Stimulated activated naive B cell treated with anti-CD40 and anti-IgM and Interleukin-4, amounts not matched to agents 10 μg/mL and 1 μg/mL and 100 μg/mL, for 72 hours (primary cell): ENCODE data around the gene KIF26A.

Experiments used
- ATAC-seq, 2 donors: fragments of 150-1000 bp; cut with Tn5 transposase; replicated peaks; 2 replicates each; pipeline ENCODE4 v1.10.0; 2021; ENCODE audit warnings: moderate library complexity in 1 of 2
- DNase-seq: peaks from one replicate; pipeline ENCODE4 v3.0.0; 2021
- H3K27ac Mint-ChIP-seq: one replicate; pipeline ENCODE4 v1.8.0; 2022; ENCODE audit warnings: mild to moderate bottlenecking, mixed read lengths
- H3K27me3 Mint-ChIP-seq, 2 donors: one replicate each; pipeline ENCODE4 v1.8.0; 2022; ENCODE audit warnings: mixed read lengths in 2 of 2
- H3K36me3 Mint-ChIP-seq, 2 donors: one replicate each; pipeline ENCODE4 v1.8.0; 2022; ENCODE audit warnings: mixed read lengths in 2 of 2, mild to moderate bottlenecking in 1 of 2
- H3K4me1 Mint-ChIP-seq, 2 donors: one replicate each; pipeline ENCODE4 v1.8.0; 2022; ENCODE audit warnings: mixed read lengths in 2 of 2, mild to moderate bottlenecking in 1 of 2
- H3K4me3 Mint-ChIP-seq, 2 donors: one replicate each; pipeline ENCODE4 v1.8.0; 2022; ENCODE audit warnings: mild to moderate bottlenecking in 2 of 2, mixed read lengths in 2 of 2, moderate library complexity in 1 of 2
- H3K9me3 Mint-ChIP-seq, 2 donors: one replicate each; pipeline ENCODE4 v1.8.0; 2022; ENCODE audit warnings: mixed read lengths in 2 of 2, mild to moderate bottlenecking in 1 of 2

The KIF26A gene

GRCh38 chr14:104156142-104156541 lies 17.8 kb downstream of the KIF26A start:
- Mint-ChIP-seq H3K27ac (no peak overlapping the region), H3K4me3 (no peak overlapping the region), H3K27me3 (no peaks in the 10 kb centered on the region), H3K9me3 (no peaks in the 10 kb centered on the region), H3K4me1 (no peaks in the 10 kb centered on the region), H3K36me3 (no peaks in the 10 kb centered on the region)
- no peak for DNase-seq
- no peak for ATAC-seq

- no peak for ATAC-seq
- no peak overlapping the region for H3K27ac Mint-ChIP-seq
- no peaks in the 10 kb centered on the region for H3K36me3 Mint-ChIP-seq
- no peaks in the 10 kb centered on the region for H3K27me3 Mint-ChIP-seq
- no peaks in the 10 kb centered on the region for H3K4me1 Mint-ChIP-seq
- H3K4me3 Mint-ChIP-seq, result no peak overlapping the region
- no peaks in the 10 kb centered on the region for H3K9me3 Mint-ChIP-seq
- no peak for DNase-seq
Observed at GRCh38 chr14:104157016-104157928, 18.9 kb downstream of the KIF26A start.

DNA sequence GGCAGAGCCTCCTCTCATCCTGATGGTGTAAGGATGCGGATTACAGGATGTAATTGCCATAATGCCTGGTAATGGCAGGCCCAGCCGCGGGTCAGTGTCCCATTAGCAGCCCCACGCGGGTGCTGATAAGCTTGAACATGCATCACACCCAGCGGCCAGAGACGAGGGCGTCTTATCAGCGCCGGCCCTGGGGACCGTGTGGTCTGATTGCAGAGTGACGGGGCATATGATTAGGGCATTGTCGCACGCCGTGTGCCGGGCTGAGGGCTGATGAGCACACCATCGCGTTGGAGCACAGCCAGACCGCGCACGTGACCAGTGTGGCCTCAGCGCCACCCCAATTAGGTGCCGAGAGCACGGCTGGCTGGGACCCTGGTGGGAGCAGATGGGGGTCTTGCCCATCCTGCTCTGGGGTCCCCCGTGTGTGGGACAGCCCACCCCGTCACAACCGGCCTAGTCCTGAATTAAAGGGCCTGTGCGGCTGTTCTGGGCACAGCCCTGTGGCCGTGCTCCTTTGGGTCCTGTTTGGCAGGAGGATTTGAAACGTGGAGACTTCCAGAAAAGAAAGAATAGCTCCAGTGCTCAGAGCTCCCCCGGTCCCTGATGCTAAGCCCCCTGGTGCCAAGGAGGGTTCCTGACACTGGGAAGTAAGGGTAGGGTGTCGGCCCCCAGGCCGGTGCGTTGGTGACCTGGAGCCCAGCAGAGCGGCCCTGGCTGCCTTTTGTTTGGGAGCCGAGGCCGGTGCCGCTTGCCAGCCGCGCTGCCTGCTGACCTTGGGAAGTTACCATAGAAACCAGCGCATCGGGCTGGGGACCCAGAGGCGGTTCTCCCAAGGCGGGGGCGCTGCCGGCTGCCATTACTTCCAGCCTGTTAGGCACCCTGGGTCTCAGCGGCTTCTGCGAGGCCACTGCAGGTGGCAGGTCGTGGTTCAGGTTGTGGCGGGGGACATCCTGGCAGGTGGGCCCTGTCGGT lies 20.7 kb downstream of the KIF26A start:
- Mint-ChIP-seq H3K9me3 (no peaks in the 10 kb centered on the region), H3K4me3 (no peak overlapping the region), H3K4me1 (no peaks in the 10 kb centered on the region), H3K27me3 (no peaks in the 10 kb centered on the region), H3K27ac (no peak overlapping the region), H3K36me3 (no peaks in the 10 kb centered on the region)
- ATAC-seq (no peak), DNase-seq (no peak)

DNA sequence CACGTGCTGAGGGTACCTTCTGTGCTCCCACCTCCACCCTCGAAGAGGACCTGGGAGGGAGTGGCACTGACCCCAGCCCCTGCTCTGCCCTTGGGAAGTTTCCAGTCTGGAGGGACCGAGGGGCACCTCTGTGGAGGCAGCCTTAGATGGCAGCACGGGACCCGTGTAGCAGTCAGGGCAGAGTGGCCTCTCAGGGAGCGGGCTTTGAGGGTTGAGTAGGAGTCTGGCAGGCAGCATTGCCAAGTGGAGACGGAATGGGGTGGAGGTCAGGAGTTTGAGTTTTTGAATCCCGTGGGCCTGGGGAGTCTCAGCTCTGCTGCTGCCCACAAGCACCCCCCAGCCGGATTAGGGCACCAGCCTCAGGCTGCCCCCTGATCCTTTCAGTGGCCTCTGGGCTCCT lies 21.6 kb downstream of the KIF26A start:
- Mint-ChIP-seq H3K4me3 (no peak overlapping the region), H3K4me1 (no peaks in the 10 kb centered on the region), H3K9me3 (no peaks in the 10 kb centered on the region), H3K27me3 (no peaks in the 10 kb centered on the region), H3K36me3 (no peaks in the 10 kb centered on the region), H3K27ac (no peak overlapping the region)
- DNase-seq, result no peak
- no peak for ATAC-seq

DNA sequence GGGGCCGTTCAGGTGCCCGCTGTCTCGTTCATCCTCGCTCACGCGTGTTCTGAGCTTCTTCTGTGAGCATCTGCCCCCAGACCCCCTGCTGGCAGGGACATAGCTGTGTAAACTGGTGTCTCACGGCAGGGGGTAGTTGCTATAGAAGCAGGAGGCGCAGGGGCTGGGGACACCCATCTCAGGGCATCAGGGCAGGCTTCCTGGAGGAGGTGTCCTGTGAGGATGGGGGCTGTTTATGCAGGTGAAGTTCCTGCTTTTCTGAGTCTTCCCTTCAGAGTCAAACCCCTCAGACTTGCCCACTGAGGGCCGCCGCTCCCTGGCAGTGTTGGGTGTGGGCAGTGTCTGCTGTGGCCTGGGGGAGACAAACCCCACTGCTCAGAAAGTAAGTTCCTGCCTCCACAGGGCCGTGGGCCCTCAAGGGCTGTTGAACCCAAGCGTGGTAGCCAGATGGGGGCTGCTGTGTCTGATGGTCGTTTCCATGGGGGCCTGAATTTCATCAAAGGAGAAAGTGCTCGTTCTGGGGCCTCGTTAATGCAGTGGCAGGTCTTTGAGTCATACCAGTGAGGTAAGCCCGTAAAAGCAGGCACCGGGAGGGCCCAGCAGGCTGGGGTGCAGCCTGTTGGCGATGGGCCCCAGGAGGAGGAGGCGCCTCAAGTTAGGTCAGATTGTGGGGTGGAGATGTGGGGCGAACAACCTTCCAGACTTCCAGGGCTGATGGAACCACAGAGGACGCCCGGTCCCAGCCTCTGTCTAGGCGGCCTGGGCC lies 23.4 kb downstream of the KIF26A start:
- Mint-ChIP-seq H3K9me3 (no peaks in the 10 kb centered on the region), H3K36me3 (no peaks in the 10 kb centered on the region), H3K27ac (no peak overlapping the region), H3K4me1 (no peaks in the 10 kb centered on the region), H3K4me3 (no peak overlapping the region), H3K27me3 (no peaks in the 10 kb centered on the region)
- ATAC-seq (no peak), DNase-seq (no peak)

DNA sequence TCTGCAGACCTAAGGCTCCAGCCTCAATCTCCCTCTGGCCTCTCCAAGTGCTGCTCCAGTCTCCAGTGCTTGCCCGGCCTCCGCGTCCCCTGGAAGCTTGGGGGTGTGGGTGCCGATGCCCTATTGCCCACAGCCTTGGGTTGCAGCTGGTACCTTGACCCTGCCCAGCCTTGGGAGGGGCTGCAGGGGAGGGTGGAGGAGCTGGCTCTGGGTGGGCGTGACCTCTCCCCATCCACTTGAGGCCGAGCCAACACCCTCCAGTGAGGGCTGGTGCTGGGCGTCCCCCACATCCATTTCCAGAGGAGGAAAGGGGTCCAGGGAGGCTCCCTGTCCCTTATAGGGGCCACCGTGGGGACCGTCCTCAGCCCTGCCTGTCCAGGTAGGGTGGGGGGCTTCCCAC lies 24.1 kb downstream of the KIF26A start:
- no peak for ATAC-seq
- Mint-ChIP-seq H3K4me3 (no peak overlapping the region), H3K9me3 (no peaks in the 10 kb centered on the region), H3K27me3 (no peaks in the 10 kb centered on the region), H3K4me1 (peaks cover 0 to 2% of the 10 kb centered on the region in 2 donors), H3K27ac (no peak overlapping the region), H3K36me3 (no peaks in the 10 kb centered on the region)
- DNase-seq, result no peak

- Mint-ChIP-seq H3K4me1 (peaks cover 0 to 2% of the 10 kb centered on the region in 2 donors), H3K4me3 (no peak overlapping the region), H3K27ac (no peak overlapping the region), H3K27me3 (no peaks in the 10 kb centered on the region), H3K36me3 (no peaks in the 10 kb centered on the region), H3K9me3 (no peaks in the 10 kb centered on the region)
- ATAC-seq (no peak), DNase-seq (no peak)
Observed at GRCh38 chr14:104163541-104163940, 25.2 kb downstream of the KIF26A start.

- Mint-ChIP-seq H3K9me3 (no peaks in the 10 kb centered on the region), H3K4me3 (no peak overlapping the region), H3K4me1 (peaks cover 0 to 2% of the 10 kb centered on the region in 2 donors), H3K27me3 (no peaks in the 10 kb centered on the region), H3K36me3 (no peaks in the 10 kb centered on the region), H3K27ac (no peak overlapping the region)
- DNase-seq (no peak), ATAC-seq (no peak)
Observed at GRCh38 chr14:104164041-104164440, 25.7 kb downstream of the KIF26A start.

GRCh38 chr14:104164512-104164911 lies 26.1 kb downstream of the KIF26A start:
- H3K27ac Mint-ChIP-seq, result no peak overlapping the region
- DNase-seq, result no peak
- ATAC-seq, result no peak
- no peaks in the 10 kb centered on the region for H3K27me3 Mint-ChIP-seq
- H3K4me3 Mint-ChIP-seq, result no peak overlapping the region
- H3K36me3 Mint-ChIP-seq, result no peaks in the 10 kb centered on the region
- H3K4me1 Mint-ChIP-seq, result peaks cover 0 to 2% of the 10 kb centered on the region in 2 donors
- H3K9me3 Mint-ChIP-seq, result no peaks in the 10 kb centered on the region

- ATAC-seq (peak in 1 of 2 donors; percentile 23), DNase-seq (no peak)
- Mint-ChIP-seq H3K36me3 (no peaks in the 10 kb centered on the region), H3K4me3 (no peak overlapping the region), H3K27ac (no peak overlapping the region), H3K27me3 (no peaks in the 10 kb centered on the region), H3K4me1 (peaks cover 0 to 2% of the 10 kb centered on the region in 2 donors), H3K9me3 (no peaks in the 10 kb centered on the region)
Observed at GRCh38 chr14:104166698-104167097, 28.3 kb downstream of the KIF26A start.

DNA sequence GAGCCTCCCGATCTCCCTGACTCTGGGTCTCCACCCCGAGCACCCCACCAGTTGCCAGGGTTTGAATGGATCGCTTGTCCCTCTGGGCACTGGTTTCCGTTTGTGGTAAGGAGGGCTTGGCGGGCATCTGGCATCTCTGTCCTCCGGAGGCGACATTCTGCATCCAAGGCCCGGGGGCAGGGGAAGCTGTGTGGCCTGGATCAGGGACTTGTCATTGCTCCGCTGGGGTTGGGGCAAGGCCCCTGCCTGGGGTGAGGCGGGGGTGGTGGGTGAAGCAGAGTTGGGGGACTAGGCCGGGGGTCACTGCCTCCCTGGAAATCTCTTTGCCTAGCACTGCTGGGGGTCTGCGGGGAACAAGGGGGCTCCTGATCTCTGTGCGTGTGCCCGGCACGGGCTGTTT lies 30.2 kb downstream of the KIF26A start:
- Mint-ChIP-seq H3K4me1 (peaks cover 0 to 2% of the 10 kb centered on the region in 2 donors), H3K9me3 (no peaks in the 10 kb centered on the region), H3K4me3 (no peak overlapping the region), H3K27me3 (no peaks in the 10 kb centered on the region), H3K27ac (no peak overlapping the region), H3K36me3 (no peaks in the 10 kb centered on the region)
- ATAC-seq, result no peak
- no peak for DNase-seq

DNA sequence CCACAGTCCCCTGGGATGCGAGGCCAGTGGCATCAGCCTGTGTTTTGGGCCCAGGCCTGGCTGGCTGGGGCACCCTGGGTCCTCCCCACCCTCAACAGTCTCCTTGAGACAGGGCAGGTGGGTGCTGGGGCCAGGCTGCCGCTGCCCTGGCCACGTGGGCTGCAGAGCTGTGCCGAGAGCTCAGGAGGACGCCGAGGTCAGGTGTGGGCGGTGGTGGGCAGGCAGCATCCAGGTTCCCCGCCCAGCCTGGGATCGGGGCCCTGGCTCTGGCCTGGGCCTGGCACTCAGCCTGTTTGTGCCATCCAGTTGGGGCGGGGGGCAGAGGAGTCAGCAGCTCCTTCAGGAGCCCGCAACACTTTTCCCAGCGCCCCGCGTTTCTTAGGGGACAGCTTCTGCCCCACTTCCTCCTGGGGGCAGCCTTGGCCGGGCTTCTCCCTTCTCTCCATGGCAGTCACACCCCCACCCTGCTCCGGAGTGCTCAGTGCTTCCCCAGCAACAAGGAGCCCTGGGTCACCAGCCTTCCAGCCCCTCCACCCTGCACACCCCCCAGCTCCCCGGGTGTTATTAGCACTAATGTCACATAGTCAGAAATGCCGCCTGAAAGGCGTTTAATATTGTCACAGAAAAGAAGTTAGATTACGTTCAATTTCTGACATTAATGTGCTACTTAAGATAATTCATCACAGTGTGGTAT lies 30.8 kb downstream of the KIF26A start:
- Mint-ChIP-seq H3K9me3 (no peaks in the 10 kb centered on the region), H3K4me1 (peaks cover 0 to 2% of the 10 kb centered on the region in 2 donors), H3K36me3 (no peaks in the 10 kb centered on the region), H3K27ac (no peak overlapping the region), H3K27me3 (no peaks in the 10 kb centered on the region), H3K4me3 (no peak overlapping the region)
- no peak for DNase-seq
- no peak for ATAC-seq

DNA sequence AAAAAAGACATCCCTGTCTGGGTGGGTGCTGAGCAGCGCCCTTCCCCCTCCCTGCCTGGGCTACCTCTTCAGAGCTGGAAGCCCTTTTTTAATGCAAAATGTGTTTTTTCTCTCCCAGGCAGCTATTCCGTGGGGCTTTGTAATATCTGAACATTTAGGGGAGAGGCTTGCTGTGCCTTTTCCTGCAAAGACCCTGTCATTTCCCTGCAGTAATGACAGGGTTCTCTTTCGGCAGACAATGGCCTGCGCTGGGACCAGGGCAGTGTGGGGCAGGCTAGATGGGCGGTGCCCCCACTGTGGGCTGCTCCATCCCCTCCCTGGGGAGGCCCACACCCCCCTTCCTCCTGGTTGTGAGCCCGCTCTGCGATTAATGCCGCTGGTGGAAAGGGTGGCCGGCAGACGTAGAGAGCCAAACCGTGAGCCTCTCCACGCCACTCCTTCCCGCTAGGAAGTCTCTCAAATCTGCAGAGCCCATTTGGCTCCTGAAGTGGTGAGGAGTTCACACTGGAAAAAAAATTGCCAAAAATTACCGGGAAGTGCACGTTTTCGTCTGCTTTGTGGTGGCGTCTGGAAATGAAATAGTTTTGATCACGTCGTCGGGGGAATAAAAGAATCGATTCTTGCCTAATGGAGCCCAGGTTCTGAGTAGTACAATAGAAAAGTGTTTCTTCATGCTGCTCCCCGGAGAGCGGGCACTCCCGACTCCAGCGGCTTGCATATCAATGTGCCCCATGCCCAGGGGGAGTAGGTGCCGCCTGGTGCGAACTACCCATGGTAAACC lies 31.5 kb downstream of the KIF26A start:
- no peak overlapping the region for H3K27ac Mint-ChIP-seq
- DNase-seq (no peak), ATAC-seq (no peak)
- no peaks in the 10 kb centered on the region for H3K36me3 Mint-ChIP-seq
- H3K4me3 Mint-ChIP-seq, result no peak overlapping the region
- H3K27me3 Mint-ChIP-seq, result no peaks in the 10 kb centered on the region
- no peaks in the 10 kb centered on the region for H3K9me3 Mint-ChIP-seq
- H3K4me1 Mint-ChIP-seq, result peaks cover 0 to 2% of the 10 kb centered on the region in 2 donors
